NCI-H2227 (cell line): ENCODE measurements around the gene BIN2.

ENCODE experiments used
- DNase-seq: peaks from one replicate; lab custom pipeline; 2025; ENCODE audit not compliant: unreplicated experiment; lab: John Stamatoyannopoulos, UW

The BIN2 gene

DNA sequence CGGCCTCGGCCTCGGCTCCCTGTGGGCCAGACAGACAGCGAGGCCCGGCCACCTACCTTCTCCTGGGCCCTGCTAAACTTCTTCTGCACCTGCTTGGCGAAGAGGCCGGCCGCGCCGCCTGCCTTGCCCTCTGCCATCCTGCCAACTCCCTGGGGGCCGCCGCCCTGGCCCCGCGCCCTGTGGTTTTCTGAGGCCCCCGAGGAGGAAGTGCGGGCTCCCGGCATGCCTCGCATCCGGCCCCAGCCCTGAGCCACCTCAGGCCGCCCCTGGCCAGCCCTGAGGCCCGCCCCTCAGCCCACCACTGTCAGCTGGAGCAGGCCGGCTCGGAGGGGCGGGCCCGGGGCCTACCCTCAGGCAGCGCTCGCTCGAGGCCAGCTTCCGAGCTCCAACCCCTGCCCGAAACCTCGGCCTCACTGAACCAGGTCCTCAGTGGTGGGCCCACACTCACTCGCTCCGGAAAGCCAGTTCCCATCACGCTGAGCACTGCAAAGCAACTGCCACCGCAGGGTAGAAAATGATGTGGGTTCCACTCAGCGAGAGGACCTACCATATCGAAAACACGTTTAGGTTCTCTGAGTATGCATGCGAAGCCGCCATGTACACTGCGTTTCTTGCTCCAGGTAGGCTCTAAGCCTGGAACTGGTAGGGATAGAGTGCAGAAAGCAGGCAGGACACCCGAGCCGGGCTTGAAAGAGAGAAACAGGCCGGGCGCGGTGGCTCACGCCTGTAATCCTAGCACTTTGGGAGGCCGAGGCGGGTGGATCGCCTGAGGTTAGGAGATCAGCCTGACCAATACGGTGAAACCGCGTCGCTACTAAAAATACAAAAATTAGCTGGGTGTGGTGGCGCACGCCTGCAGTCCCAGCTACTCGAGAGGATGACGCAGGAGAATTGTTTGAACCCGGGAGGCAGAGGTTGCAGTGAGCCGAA is at the start of gene BIN2:
Gene BIN2 (minus strand): TSS at position 209 of the 930 bp plus-strand sequence. CDS start 72 bp downstream, at position 137.
- no peak for DNase-seq

GRCh38 chr12:51373187-51373586 is 49.2 kb upstream of the BIN2 start:
- DNase-seq: no peak

- DNase-seq: no peak
These were observed 48.0 kb upstream of the BIN2 start for GRCh38 chr12:51372021-51372420.

DNA sequence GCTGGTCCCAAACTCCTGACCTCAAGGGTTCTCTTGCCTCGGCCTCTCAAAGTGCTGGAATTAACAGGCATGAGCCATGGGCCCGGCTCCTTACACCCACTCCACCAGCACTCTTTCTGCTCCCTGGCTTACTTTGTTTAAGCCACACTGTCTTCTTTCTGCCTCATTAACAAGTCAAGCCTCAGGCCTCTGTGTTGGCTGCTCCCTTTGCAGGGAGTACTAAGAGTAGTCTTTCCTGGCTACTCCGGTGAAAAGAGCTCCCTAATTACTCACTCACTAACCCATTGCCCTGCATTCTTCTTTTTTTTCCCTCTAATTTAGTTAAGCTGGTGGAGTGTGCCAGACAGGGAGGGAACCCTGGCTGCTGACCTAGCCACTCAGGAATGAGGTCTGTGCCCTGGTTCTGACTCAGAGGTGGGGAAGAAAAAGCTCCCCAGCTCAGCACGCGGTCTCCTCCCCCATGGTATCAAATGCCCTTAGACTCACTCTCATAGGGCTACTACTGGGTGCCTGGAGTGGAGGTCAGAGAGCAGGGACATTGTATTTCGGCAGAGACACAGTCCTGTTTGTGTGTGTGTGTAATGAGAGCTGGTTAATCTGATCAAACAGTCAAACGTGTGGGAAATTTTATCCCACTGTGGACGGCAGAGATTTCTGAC is 47.5 kb upstream of the BIN2 start:
- peak; percentile 40 for DNase-seq

DNA sequence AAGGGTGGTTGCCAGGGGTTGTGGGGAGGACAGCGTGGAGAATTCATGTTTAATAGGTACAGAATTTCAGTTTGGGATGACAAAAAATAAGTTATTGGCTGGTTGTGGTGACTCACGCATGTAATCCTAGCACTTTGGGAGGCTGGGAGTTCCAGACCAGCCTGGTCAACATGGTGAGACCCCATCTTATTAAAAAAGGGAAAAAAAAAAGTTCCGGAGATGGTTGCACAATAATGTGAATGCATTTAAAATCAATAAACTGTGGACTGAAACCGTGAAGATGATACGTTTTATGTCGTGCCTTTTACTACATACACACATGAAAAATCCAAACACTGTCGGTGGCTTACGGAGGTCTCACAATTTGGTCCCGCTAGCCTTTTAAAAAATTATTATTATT is 46.7 kb upstream of the BIN2 start:
- no peak for DNase-seq

DNA sequence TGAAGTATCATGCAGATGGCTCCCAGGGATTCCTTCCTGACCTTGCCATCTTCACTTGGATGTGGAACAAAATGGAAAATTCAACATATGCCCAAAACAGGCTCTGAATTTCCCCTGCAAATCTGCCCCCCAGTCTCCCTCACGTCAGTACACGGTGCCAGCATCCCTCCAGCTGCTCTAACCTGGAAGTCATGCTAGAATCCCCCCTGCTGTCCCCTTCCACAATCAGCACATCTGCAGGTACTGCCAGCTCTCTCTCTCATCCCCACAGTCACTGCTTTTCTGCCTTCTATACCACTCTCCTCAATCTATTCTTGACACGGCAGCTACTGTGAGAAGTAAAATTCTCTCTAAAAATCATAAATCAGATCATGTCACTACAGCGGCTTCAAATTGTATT is 45.6 kb upstream of the BIN2 start:
- no peak for DNase-seq

GRCh38 chr12:51368640-51369517 is 44.9 kb upstream of the BIN2 start:
- no peak for DNase-seq

GRCh38 chr12:51365276-51365675 is 41.3 kb upstream of the BIN2 start:
- DNase-seq: no peak

- no peak for DNase-seq
These were observed 40.0 kb upstream of the BIN2 start for GRCh38 chr12:51364001-51364400.

DNA sequence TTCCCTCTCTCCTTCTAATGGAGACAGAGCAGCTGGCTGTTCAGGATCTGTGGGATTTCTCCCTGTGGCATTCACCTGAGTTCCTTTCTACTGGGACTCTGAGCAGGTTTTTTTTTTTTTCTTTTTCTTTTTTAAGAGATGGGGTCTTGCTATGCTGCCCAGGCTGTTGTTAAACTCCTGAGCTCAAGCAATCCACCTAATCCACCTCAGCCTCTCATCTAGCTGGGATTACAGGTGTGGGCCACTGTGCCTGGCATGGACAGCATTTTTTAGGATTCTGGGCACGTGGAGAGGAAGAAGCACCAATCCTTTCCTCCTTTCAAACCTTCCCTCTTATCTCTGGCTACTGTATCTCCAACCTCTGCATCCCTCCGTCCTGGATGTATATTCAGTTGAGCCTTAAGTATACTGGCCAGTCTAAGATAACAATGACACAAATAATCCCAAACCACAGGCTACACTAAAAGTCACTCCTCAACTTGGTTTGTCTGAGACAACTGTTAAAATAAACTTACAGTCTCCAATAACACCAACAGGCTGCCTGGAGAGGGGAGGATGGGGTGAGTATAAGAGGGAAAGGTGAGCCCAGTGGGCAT is 38.9 kb upstream of the BIN2 start:
- DNase-seq: no peak

DNA sequence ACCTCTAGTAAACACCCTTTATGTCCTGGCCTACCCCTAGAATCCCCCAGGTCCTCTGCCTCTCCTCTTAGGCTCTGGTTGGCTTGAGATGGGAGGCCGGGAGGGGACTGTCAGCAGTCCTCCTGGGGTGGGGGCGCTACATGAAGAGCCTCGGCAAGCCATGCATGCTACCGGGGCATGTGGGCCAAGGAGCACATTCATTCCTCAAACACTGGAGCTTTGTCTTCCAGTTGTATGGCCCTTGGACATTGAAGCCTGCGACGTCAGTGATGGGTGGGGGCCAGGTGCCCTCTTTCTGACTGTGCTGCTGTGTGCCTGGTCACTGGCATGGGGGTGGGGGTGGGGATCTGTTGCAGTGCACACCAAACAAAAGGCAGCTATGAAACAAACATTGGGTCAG is 38.3 kb upstream of the BIN2 start:
- no peak for DNase-seq

GRCh38 chr12:51361161-51362016 is 37.4 kb upstream of the BIN2 start:
- no peak for DNase-seq

- no peak for DNase-seq
These were observed 36.3 kb upstream of the BIN2 start for GRCh38 chr12:51360315-51360714.

DNA sequence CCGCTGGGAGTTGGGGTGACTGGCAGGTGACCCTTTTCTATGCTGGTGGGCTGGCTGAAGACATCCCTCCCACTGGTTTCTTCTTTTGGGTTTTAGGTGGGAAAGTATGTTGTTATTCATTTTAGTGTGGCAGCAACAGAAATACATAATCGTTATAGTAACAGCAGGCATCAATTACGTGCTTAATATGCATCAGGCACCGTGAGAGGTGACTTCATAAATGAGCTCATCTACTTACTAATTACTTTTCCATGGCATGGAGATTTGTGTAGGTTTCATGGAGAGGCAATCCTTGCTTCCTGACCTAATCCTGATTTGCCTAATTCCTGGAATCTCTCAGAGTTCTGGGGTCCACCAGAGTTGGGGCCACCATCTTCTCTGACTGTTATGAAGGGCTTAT is 35.9 kb upstream of the BIN2 start:
- DNase-seq: no peak

- no peak for DNase-seq
These were observed 34.5 kb upstream of the BIN2 start for GRCh38 chr12:51358496-51358895.

- no peak for DNase-seq
These were observed 33.5 kb upstream of the BIN2 start for GRCh38 chr12:51357374-51358047.

GRCh38 chr12:51351913-51352532 is 28.0 kb upstream of the BIN2 start:
- peak; percentile 10 for DNase-seq

- DNase-seq: no peak
These were observed 25.1 kb upstream of the BIN2 start for GRCh38 chr12:51349026-51349425.

DNA sequence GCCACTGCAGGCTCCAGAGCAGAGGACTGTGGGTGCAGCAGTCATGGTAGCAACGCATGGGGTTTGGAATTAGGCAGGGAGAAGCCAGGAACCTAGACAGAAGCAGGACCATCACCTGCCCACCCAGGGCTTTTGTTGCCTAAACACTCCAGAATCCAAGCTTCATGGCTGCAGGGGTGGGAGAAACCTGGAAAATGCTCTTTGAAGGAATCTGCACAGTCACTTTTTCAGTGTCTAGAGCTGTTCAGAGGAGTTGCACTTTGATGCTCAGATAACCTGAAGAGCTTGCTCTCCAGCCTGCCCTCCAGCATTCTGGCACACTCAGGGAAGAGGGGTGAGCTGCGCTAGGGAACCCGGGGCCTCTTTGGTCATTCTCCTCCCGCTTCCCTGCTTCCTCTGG is 24.1 kb upstream of the BIN2 start:
- DNase-seq: no peak
